IMR-90 (cell line): ENCODE results near the gene HOXD8. TPM values are rescaled to one million over a fixed set of nuclear protein-coding genes. Genes with fewer than 3 reads are reported as not detected.
A peak's percentile ranks its signal among the peaks of the same experiment; 100 is the strongest.

Experiments used
- ATAC-seq: fragments of 200-7000 bp; cut with Tn5 transposase; 2 replicates; pipeline ENCODE4 v1.9.1; 2020; ENCODE audit warnings: low read depth, mild to moderate bottlenecking, moderate library complexity
- BruUV-seq: library from RNA; stranded (reverse); fragments of 400-500 nt; replicated peaks from 2 replicates; lab custom pipeline; 2021; lab: Mats Ljungman, UMichigan
- CTCF ChIA-PET: fragments of 300-600 bp; formaldehyde crosslinking; extraction: SDS; loops from one replicate; lab custom pipeline; 2021; ENCODE audit warnings: antibody characterized with exemption; lab: Yijun Ruan, JAX
- POLR2A ChIA-PET: fragments of 300-600 bp; sonication (Branson Sonifier 250); formaldehyde crosslinking; loops from one replicate; lab custom pipeline; 2022; ENCODE audit warnings: antibody characterized with exemption; ENCODE audit not compliant: unreplicated experiment; lab: Charles Lee
- DNase-seq: peaks from one replicate; pipeline ENCODE4 v3.0.0; 2013
- H2AFZ ChIP-seq: replicated peaks from 2 replicates; pipeline ENCODE3; 2013; ENCODE audit warnings: low read length, mild to moderate bottlenecking; ENCODE audit not compliant: poor library complexity
- H2AK5ac ChIP-seq: 2 replicates; pipeline ENCODE4 v1.6.1; 2013; ENCODE audit warnings: low read depth, low read length, inconsistent platforms
- H2AK9ac ChIP-seq: replicated peaks from 2 replicates; pipeline ENCODE3; 2013; ENCODE audit warnings: mild to moderate bottlenecking, low read depth, low read length, moderate library complexity; ENCODE audit not compliant: poor library complexity
- H2BK120ac ChIP-seq: 2 replicates; pipeline ENCODE4 v1.6.1; 2013; ENCODE audit warnings: low read depth, low read length, inconsistent platforms
- H2BK15ac ChIP-seq: 3 replicates; pipeline ENCODE4 v1.6.1; 2013; ENCODE audit warnings: low read depth, low read length, inconsistent platforms
- H2BK20ac ChIP-seq: 2 replicates; pipeline ENCODE4 v1.6.1; 2013; ENCODE audit warnings: low read depth, mild to moderate bottlenecking, inconsistent platforms, low read length, moderate library complexity
- H2BK5ac ChIP-seq: 2 replicates; pipeline ENCODE4 v1.6.1; 2013; ENCODE audit warnings: mild to moderate bottlenecking, low read depth, low read length, inconsistent platforms; ENCODE audit not compliant: poor library complexity, severe bottlenecking
- H3K14ac ChIP-seq: replicated peaks from 2 replicates; pipeline ENCODE4 v1.6.1; 2013; ENCODE audit warnings: low read depth, low read length, inconsistent platforms
- H3K18ac ChIP-seq: 2 replicates; pipeline ENCODE4 v1.6.1; 2013; ENCODE audit warnings: low read depth, low read length, control low read depth
- H3K23ac ChIP-seq: 2 replicates; pipeline ENCODE4 v1.6.1; 2013; ENCODE audit warnings: low read depth, low read length, inconsistent platforms
- H3K27ac ChIP-seq: 2 replicates; pipeline ENCODE4 v1.5.1; 2013; ENCODE audit warnings: mild to moderate bottlenecking, control low read depth, low read length; ENCODE audit not compliant: insufficient read depth
- H3K27me3 ChIP-seq: 2 replicates; pipeline ENCODE4 v1.6.1; 2013; ENCODE audit warnings: low read length; ENCODE audit not compliant: control insufficient read depth, insufficient read depth
- H3K36me3 ChIP-seq: 2 replicates; pipeline ENCODE4 v1.6.1; 2013; ENCODE audit warnings: low read length, mixed read lengths; ENCODE audit not compliant: control insufficient read depth, insufficient read depth
- H3K4ac ChIP-seq: 2 replicates; pipeline ENCODE4 v1.6.1; 2013; ENCODE audit warnings: low read depth, low read length, inconsistent platforms
- H3K4me1 ChIP-seq: 2 replicates; pipeline ENCODE4 v1.6.1; 2013; ENCODE audit warnings: low read length, mixed read lengths; ENCODE audit not compliant: control insufficient read depth, insufficient read depth
- H3K4me2 ChIP-seq: 2 replicates; pipeline ENCODE4 v1.6.1; 2013; ENCODE audit warnings: low read depth, mild to moderate bottlenecking, control low read depth, low read length, moderate library complexity
- H3K4me3 ChIP-seq: 2 replicates; pipeline ENCODE4 v1.5.1; 2013; ENCODE audit warnings: low read depth, mild to moderate bottlenecking, control low read depth, low read length, moderate library complexity; ENCODE audit not compliant: insufficient read depth
- H3K56ac ChIP-seq: 2 replicates; pipeline ENCODE4 v1.6.1; 2013; ENCODE audit warnings: low read length, inconsistent platforms; ENCODE audit not compliant: insufficient read depth; ENCODE audit errors: extremely low read depth
- H3K79me1 ChIP-seq, 2 experiments: 2 replicates each; pipeline ENCODE4 v1.6.1; 2013; ENCODE audit warnings: low read length in 2 of 2, inconsistent platforms in 1 of 2, low read depth in 1 of 2
- H3K9ac ChIP-seq: 2 replicates; pipeline ENCODE4 v1.6.1; 2013; ENCODE audit warnings: low read depth, low read length, control low read depth
- H3K9me1 ChIP-seq: 2 replicates; pipeline ENCODE4 v1.6.1; 2013; ENCODE audit warnings: low read length, inconsistent platforms; ENCODE audit not compliant: insufficient read depth
- H3K9me3 ChIP-seq: 2 replicates; pipeline ENCODE4 v1.6.1; 2013; ENCODE audit warnings: low read length; ENCODE audit not compliant: control insufficient read depth, insufficient read depth
- H4K20me1 ChIP-seq: 2 replicates; pipeline ENCODE4 v1.6.1; 2013; ENCODE audit warnings: low read length, inconsistent platforms; ENCODE audit not compliant: insufficient read depth
- H4K5ac ChIP-seq: 2 replicates; pipeline ENCODE4 v1.6.1; 2013; ENCODE audit warnings: mild to moderate bottlenecking, low read depth, low read length, control low read depth
- H4K8ac ChIP-seq, 2 experiments: 2 replicates each; pipeline ENCODE4 v1.6.1; 2013; ENCODE audit warnings: low read depth in 2 of 2, low read length in 2 of 2, control low read depth in 1 of 2, inconsistent platforms in 1 of 2
- H4K91ac ChIP-seq: 2 replicates; pipeline ENCODE4 v1.6.1; 2013; ENCODE audit warnings: low read depth, low read length, inconsistent platforms; ENCODE audit not compliant: insufficient read depth
- BHLHE40 ChIP-seq: fragments of 150-350 bp; IDR thresholded peaks from 2 replicates; pipeline ENCODE4 v1.6.1; 2016; ENCODE audit warnings: mild to moderate bottlenecking, low read depth, low read length
- WGBS, 2 experiments: methylation state at CpG; one replicate each; pipeline versions ENCODE4 v1.1.5 to v1.1.7; 2013; ENCODE audit warnings: missing lambda C conversion rate in 2 of 2; ENCODE audit not compliant: insufficient read length in 1 of 2; ENCODE audit errors: extremely low coverage in 2 of 2; 5-methylcytosine and 5-hydroxymethylcytosine counted together
- dilution Hi-C: fragments of 300-500 bp; cut with HindIII; formaldehyde crosslinking; loops from one replicate; pipeline ENCODE4 v1.14.3; 2018; ENCODE audit warnings: low sequenced_read_pairs; ENCODE audit not compliant: unreplicated experiment
- in situ Hi-C: fragments of 300-500 bp; cut with MboI; formaldehyde crosslinking; loops from 3 replicates; pipeline ENCODE4 v1.14.3; 2019; ENCODE audit warnings: low sequenced_read_pairs, inconsistent platforms, mixed read lengths
- intact Hi-C: fragments of 100-400 bp; cut with micrococcal nuclease; formaldehyde crosslinking; loops from 2 replicates; pipeline ENCODE4 v1.10.0; 2022
- polyA plus RNA-seq, 3 experiments: library from polyadenylated mRNA; depleted of rRNA; stranded (reverse); fragments of >200 nt; gene quantifications; 2 replicates each; pipeline ENCODE4 v1.2.3, GENCODE V29; 2012; ENCODE audit warnings: low replicate concordance in 1 of 3
- total RNA-seq: library from RNA; depleted of rRNA; stranded (reverse); fragments of >200 nt; gene quantifications from 2 replicates; pipeline ENCODE4 v1.2.3, GENCODE V29; 2012

The HOXD8 gene
- total and polyA plus RNA-seq, 2 of the 4 experiments (the other 2 are of a cell fraction) = not detected

GRCh38 chr2:176174382-176174823 is 44.9 kb downstream of the HOXD8 start:
- ChIA-PET POLR2A (no interaction called here), CTCF (no interaction called here)
- Histone ChIP-seq H3K18ac (no peak overlapping the region), H3K36me3 (no peaks in the 10 kb centered on the region), H4K20me1 (no peaks in the 10 kb centered on the region), H2AK5ac (no peak overlapping the region), H2BK5ac (no peak overlapping the region), H2AK9ac (no peak overlapping the region), H4K91ac (no peak overlapping the region), H3K23ac (no peak overlapping the region), H3K4me2 (no peak overlapping the region), H2AFZ (peak overlapping the region; percentile 23), H3K79me1 (no peaks in the 10 kb centered on the region), H3K4me1 (no peaks in the 10 kb centered on the region), H4K8ac (no peak overlapping the region), H3K4me3 (no peak overlapping the region), H3K27ac (no peak overlapping the region), H2BK20ac (no peak overlapping the region), H3K56ac (no peak overlapping the region), H3K9me3 (peaks cover 10% of the 10 kb centered on the region), H4K5ac (no peak overlapping the region), H2BK120ac (no peak overlapping the region), H2BK15ac (no peak overlapping the region), H3K9ac (no peak overlapping the region), H3K4ac (no peak overlapping the region), H3K9me1 (no peaks in the 10 kb centered on the region), H3K27me3 (peaks cover 88% of the 10 kb centered on the region), H3K14ac (no peak overlapping the region)
- in situ Hi-C loops = no loop called here
- intact Hi-C loops = no loop called here
- WGBS, 2 experiments = no CpG with 5 or more reads among the region's 14 CpGs
- DNase-seq = no peak
- dilution Hi-C loops = no loop called here
- no peak for TF ChIP-seq BHLHE40
- ATAC-seq = no peak
- BruUV-seq = no TSS peak
